ENCODE measurements around the gene PRDX5.
A peak's percentile ranks its signal among the peaks of the same experiment; 100 is the strongest.

PRDX5 gene

GRCh38 chr11:64290352-64291261 lies 27.3 kb upstream of the PRDX5 start:
- DNase-seq, result no peak

DNA sequence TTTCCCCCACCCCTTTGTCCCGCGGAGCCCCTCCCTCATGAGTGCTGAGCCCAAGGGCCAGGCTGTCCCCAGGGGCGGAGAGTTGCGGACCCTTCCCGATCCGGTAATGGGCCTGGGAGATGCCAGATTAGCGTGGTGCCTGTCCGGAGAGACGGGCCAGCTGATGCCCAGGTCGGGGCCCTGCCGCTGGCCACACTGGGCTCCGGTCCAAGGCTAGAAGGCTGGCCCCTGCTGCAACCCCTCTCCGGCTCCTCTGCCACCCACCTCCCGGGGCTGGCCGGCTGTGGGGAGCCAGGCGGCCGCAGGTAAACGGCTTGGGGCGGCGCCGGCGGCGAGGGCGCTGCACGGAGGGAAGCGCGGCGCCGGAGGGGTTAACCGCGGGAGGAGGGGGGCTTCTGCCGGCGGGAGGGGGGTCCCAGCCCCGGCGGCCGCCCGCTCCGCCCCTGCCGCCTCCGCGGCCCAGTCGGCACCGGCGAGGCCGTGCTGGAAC lies 26.6 kb upstream of the PRDX5 start, which contains the start of gene KCNK4:
Gene KCNK4, plus strand, starts transcription at position 41 of the 490 bp plus-strand sequence. CDS start 1,717 bp downstream, outside the sequence.
- no peak for DNase-seq

GRCh38 chr11:64291752-64292459 lies 26.0 kb upstream of the PRDX5 start:
- DNase-seq, result no peak

GRCh38 chr11:64292460-64293254 lies 25.3 kb upstream of the PRDX5 start:
- no peak for DNase-seq

- DNase-seq, result no peak
Observed at GRCh38 chr11:64294774-64295173, 23.1 kb upstream of the PRDX5 start.

DNA sequence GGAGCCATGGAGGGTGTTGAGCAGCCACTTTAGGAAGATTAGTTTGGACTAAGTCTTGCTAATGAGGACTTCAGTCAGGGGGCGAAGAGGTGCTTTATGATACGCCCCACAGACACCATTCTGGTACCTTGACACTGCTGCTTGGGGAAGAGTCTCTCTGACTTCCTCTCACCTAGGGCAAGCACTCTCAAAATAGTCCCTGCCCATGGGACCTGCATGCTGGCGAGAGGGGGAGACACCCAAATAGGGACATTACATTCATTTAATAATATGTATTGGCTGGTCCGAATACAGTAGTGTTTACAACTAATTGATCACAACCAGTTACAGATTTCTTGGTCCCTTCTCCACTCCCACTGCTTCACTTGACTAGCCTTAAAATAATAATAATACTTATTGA lies 22.2 kb upstream of the PRDX5 start:
- DNase-seq, result no peak

- DNase-seq, result no peak
Observed at GRCh38 chr11:64296236-64296635, 21.7 kb upstream of the PRDX5 start.

- DNase-seq, result no peak
Observed at GRCh38 chr11:64296830-64297698, 20.9 kb upstream of the PRDX5 start.

DNA sequence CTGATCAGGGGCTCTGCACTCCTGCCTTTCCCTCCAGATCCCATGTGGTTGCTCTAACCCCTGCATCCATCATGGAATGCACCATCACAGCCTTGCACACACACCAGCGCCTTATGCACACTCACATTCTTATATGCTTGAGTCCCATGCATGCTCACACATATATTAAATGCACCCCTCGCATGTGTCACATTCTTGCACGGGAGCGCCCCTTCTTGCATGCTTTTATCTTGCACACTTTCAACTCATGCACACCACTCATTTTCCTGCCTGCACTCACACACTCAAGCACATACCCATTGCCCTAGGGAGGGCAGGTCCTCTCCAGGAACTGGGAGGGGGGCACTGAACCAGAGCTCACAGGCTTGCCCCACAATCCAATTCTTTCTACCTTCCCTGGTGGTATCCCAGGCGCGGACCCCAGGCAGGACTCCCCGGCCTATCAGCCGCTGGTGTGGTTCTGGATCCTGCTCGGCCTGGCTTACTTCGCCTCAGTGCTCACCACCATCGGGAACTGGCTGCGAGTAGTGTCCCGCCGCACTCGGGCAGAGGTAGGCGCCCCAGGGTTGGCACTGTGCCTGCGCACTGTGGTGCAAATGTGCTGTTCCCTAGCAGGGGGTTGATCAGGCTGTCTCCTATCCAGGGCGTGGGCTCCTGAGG lies 20.1 kb upstream of the PRDX5 start:
- no peak for DNase-seq

DNA sequence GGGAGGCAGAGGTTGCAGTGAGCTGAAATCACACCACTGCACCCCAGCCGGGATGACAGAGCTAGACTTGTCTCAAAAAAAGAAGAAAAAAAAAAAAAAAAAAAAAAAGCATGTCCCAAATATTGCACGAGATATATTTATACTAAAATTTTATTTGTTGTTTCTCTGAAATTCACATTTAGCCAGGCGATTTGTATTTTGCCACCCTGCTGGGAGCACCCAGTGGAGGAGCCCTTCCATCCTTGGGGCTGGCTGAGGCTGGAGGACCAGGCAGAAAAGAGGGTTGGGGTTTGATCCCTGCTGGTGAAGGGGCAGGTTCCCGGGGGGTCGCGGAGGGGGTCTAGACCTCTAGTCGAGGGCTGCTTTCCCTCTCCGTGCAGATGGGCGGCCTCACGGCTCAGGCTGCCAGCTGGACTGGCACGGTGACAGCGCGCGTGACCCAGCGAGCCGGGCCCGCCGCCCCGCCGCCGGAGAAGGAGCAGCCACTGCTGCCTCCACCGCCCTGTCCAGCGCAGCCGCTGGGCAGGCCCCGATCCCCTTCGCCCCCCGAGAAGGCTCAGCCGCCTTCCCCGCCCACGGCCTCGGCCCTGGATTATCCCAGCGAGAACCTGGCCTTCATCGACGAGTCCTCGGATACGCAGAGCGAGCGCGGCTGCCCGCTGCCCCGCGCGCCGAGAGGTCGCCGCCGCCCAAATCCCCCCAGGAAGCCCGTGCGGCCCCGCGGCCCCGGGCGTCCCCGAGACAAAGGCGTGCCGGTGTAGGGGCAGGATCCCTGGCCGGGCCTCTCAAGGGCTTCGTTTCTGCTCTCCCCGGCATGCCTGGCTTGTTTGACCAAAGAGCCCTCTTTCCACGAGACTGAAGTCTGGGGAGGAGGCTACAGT lies 18.7 kb upstream of the PRDX5 start:
- no peak for DNase-seq

DNA sequence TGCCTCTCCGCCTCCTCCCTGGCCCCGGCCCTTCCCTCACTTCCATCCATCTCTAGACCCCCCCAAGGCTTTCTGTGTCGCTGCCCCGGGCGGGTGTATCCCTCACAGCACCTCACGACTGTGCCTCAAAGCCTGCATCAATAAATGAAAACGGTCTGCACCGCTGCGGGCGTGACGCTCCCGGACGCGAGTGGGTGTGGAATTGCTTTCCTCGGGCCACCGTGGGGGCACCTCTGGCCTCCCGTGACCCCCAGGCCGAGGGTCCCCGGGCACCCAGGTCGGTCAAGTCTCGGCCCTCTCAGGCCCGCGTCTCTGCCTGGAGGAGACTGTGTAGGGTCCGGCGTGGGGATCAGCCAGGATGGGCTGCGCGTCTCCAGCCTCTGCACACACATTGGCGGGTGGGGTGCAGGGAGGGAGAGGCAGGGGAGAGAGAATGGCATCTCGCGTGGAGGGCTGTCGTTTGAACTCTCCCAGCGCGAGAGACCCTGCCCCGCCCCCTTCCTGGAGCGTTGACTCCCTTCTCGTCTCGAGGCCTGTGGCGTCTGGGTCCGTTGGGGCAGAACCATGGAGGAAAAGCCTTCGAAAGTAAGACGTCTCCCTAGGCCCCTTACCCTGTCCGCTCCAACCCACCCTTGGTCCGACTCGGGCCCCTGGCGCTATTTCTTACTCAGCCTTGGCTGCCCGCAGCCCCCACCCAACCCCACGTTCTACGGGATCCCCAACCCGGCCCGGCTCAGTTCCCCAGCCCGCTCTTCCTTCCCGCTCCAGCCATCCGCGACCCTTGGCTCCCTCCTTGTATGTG lies 17.9 kb upstream of the PRDX5 start, which contains the start of gene CATSPERZ:
Gene CATSPERZ, plus strand, starts transcription at position 512 of the 802 bp plus-strand sequence. Its CDS starts 53 bp downstream, at position 565.
- no peak for DNase-seq

- DNase-seq, result no peak
Observed at GRCh38 chr11:64303109-64304031, 14.6 kb upstream of the PRDX5 start.

DNA sequence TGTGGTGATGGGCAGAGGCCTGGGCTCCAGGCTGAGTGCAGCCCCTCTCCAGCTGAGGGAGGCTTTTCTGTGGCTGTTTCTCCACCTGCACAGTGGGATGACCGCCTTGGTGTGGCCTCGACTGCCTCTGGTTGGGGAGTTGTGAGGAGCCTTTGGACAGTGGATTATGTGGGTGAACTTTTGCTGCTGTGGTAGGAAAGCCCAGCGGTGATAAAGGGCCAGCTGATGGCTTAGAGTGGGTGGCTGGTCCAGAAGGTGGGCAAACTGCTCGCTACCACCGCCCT lies 13.9 kb upstream of the PRDX5 start:
- DNase-seq, result no peak

DNA sequence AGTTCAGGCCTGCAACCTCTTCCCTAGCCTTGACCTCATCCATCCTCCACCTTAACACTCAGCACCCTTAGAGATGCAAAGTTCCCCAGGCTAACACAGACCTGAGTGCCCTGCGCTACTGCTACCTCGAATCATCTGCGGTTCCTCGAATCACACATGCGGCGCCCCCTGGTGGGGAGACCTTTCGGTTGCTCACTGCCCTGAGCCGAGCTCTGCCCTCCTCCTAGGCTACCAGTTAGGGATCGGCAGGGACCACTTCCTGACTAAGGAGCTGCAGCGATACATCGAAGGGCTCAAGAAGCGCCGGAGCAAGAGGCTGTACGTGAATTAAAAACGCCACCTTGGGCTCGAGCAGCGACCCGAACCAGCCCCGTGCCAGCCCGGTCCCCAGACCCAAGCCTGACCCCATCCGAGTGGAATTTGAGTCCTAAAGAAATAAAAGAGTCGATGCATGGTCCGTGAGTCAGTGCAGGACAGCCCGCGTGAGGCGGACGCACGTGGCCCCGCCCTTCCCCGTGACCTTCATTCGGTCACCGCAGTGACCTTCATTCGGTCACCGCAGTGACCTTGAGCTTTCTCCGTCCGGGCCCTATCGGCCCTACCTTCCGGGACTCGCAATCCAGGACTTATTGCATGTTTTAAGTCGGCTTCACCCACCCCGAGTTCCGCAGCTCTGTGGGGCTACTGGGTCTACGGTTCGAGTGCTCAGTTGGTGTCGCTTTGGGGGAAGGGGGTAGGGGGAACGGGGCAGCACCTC lies 13.4 kb upstream of the PRDX5 start:
- DNase-seq, result peak; percentile 78

DNA sequence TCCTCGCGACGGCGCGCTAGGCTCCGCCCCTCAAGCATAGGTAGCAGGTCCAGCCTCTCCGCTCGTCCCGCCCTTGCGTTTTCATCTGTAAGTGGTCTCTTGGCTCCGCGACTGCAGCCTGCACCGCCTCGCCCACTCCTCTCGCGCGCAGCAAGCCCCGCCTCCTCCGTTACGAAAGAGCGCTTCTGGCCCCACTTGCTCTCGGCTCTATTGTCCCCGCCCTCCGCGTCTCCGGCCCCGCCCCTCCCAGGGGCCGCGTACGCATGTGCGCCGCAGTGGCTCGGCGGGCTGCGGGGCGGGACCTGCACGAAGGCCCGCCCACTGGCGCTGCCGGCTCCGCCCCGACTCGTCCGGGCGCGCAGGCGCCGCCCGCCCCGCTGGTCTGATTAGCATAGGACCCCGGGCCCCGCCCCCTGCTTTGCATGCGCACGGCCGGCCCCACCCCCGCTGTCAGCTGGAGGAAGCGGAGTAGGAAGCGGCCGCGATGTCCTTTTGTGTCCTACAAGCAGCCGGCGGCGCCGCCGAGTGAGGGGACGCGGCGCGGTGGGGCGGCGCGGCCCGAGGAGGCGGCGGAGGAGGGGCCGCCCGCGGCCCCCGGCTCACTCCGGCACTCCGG lies 12.7 kb upstream of the PRDX5 start, which contains the start of gene ESRRA:
Gene ESRRA, plus strand, starts transcription at position 450 of the 616 bp plus-strand sequence. CDS start 1,656 bp downstream, outside the sequence.
- DNase-seq, result peak; percentile 98

GRCh38 chr11:64305691-64306562 lies 12.0 kb upstream of the PRDX5 start:
- peak; percentile 31 for DNase-seq

Measured in DMS79 (cell line).